Natural killer cell (primary cell): ENCODE results near the gene LYPLAL1. TPM values are rescaled to one million over a fixed set of nuclear protein-coding genes. Genes with fewer than 3 reads are reported as not detected.
A peak's percentile ranks its signal among the peaks of the same experiment; 100 is the strongest.

Experiments used
- ATAC-seq, 3 donors: fragments of 150-1000 bp in 2 of 3; fragments of 200-7000 bp in 1 of 3; cut with Tn5 transposase; 1 replicate in 1 of 3; 2 replicates in 2 of 3; pipeline ENCODE4 v1.10.0; 2021; ENCODE audit warnings: mild to moderate bottlenecking in 2 of 3, moderate library complexity in 2 of 3
- DNase-seq, 2 donors: peaks; one replicate each; pipeline versions ENCODE4 v3.0.0 to v3.0.0-alpha.2; 2013 to 2021; ENCODE audit warnings: mixed read lengths in 1 of 2
- H3K27ac ChIP-seq: one replicate; pipeline ENCODE4 v1.5.1; 2013; ENCODE audit warnings: mild to moderate bottlenecking, low read length
- H3K27me3 ChIP-seq: one replicate; pipeline ENCODE4 v1.6.1; 2013; ENCODE audit warnings: low read length; ENCODE audit not compliant: control insufficient read depth, insufficient read depth
- H3K36me3 ChIP-seq: one replicate; pipeline ENCODE4 v1.6.1; 2013; ENCODE audit warnings: low read length; ENCODE audit not compliant: control insufficient read depth, insufficient read depth
- H3K4me1 ChIP-seq: one replicate; pipeline ENCODE4 v1.6.1; 2013; ENCODE audit warnings: low read length; ENCODE audit not compliant: control insufficient read depth, insufficient read depth
- H3K4me3 ChIP-seq: one replicate; pipeline ENCODE4 v1.5.1; 2013; ENCODE audit warnings: low read length
- H3K9me3 ChIP-seq: one replicate; pipeline ENCODE4 v1.6.1; 2013; ENCODE audit warnings: low read length; ENCODE audit not compliant: control insufficient read depth, insufficient read depth
- H3K27ac Mint-ChIP-seq, 2 donors: one replicate each; pipeline ENCODE4 v1.8.0; 2022; ENCODE audit warnings: mild to moderate bottlenecking in 2 of 2, mixed read lengths in 2 of 2, moderate library complexity in 1 of 2
- H3K27me3 Mint-ChIP-seq, 2 donors: one replicate each; pipeline ENCODE4 v1.8.0; 2022; ENCODE audit warnings: low read depth in 2 of 2, mixed read lengths in 2 of 2
- H3K36me3 Mint-ChIP-seq: one replicate; pipeline ENCODE4 v1.8.0; 2022; ENCODE audit warnings: mixed read lengths
- H3K4me1 Mint-ChIP-seq, 2 donors: one replicate each; pipeline ENCODE4 v1.8.0; 2022; ENCODE audit warnings: mixed read lengths in 2 of 2
- H3K4me3 Mint-ChIP-seq: one replicate; pipeline ENCODE4 v1.8.0; 2022; ENCODE audit warnings: mild to moderate bottlenecking, moderate library complexity, mixed read lengths
- H3K9me3 Mint-ChIP-seq, 2 donors: one replicate each; pipeline ENCODE4 v1.8.0; 2022; ENCODE audit warnings: mixed read lengths in 2 of 2
- WGBS: methylation state at CpG from one replicate; pipeline ENCODE4 v1.1.7; 2013; ENCODE audit warnings: missing lambda C conversion rate; ENCODE audit not compliant: insufficient coverage; 5-methylcytosine and 5-hydroxymethylcytosine counted together
- intact Hi-C: fragments of 100-400 bp; cut with micrococcal nuclease; formaldehyde crosslinking; loops from one replicate; pipeline ENCODE4 v1.14.2; 2022
- total RNA-seq, 4 donors: library from RNA; stranded (reverse); fragments of 120-200 nt in 1 of 4; gene quantifications; one replicate each; pipeline versions ENCODE4 v1.2.3 to v1.2.4, GENCODE V29; 2013 to 2022
- TF ChIP-seq, protein P1 (sequence below): fragments of 200-600 bp; IDR thresholded peaks from one replicate; pipeline ENCODE4 v1.8.0; 2022; ENCODE audit warnings: antibody characterized with exemption

The LYPLAL1 gene
- total RNA-seq, 3 donors from 2014 or later (not counting 1 experiment from before 2014, with no cell fraction given): 13.1 to 18.3 (median 15.9) TPM

DNA sequence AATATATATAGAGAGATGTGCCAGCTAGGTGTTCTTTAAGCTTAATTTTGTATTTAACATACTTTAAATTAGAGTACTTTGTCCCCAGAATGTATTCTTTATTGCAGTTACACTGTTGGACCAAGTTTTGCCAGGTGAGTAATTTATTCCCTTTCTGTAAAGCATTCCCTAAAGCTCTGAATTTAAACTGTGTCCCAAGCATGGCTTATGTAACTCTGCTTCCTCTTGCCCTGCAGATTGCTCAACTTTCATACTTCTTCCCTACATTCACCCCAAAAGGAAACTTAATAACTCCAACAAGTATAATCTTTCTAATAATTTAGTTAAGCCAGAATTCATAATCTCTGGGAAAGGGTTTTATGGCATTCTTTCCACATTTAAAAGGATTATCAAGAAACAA is 5.6 kb downstream of the LYPLAL1 start:
- H3K36me3 Mint-ChIP-seq: no peaks in the 10 kb centered on the region
- ATAC-seq (no peak), DNase-seq (no peak)
- H3K9me3 Mint-ChIP-seq: no peaks in the 10 kb centered on the region
- intact Hi-C loops: no loop called here
- TF ChIP-seq, protein P1, sequence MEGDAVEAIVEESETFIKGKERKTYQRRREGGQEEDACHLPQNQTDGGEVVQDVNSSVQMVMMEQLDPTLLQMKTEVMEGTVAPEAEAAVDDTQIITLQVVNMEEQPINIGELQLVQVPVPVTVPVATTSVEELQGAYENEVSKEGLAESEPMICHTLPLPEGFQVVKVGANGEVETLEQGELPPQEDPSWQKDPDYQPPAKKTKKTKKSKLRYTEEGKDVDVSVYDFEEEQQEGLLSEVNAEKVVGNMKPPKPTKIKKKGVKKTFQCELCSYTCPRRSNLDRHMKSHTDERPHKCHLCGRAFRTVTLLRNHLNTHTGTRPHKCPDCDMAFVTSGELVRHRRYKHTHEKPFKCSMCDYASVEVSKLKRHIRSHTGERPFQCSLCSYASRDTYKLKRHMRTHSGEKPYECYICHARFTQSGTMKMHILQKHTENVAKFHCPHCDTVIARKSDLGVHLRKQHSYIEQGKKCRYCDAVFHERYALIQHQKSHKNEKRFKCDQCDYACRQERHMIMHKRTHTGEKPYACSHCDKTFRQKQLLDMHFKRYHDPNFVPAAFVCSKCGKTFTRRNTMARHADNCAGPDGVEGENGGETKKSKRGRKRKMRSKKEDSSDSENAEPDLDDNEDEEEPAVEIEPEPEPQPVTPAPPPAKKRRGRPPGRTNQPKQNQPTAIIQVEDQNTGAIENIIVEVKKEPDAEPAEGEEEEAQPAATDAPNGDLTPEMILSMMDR: no peak
- H3K27ac Mint-ChIP-seq: no peak overlapping the region
- Histone ChIP-seq H3K4me3 (no peak overlapping the region), H3K9me3 (no peaks in the 10 kb centered on the region), H3K27ac (no peak overlapping the region), H3K27me3 (no peaks in the 10 kb centered on the region), H3K36me3 (peaks cover 5% of the 10 kb centered on the region), H3K4me1 (peaks cover 8% of the 10 kb centered on the region)
- H3K4me1 Mint-ChIP-seq: peaks cover 32 to 46% of the 10 kb centered on the region in 2 donors
- no peaks in the 10 kb centered on the region for H3K27me3 Mint-ChIP-seq
- no peak overlapping the region for H3K4me3 Mint-ChIP-seq

DNA sequence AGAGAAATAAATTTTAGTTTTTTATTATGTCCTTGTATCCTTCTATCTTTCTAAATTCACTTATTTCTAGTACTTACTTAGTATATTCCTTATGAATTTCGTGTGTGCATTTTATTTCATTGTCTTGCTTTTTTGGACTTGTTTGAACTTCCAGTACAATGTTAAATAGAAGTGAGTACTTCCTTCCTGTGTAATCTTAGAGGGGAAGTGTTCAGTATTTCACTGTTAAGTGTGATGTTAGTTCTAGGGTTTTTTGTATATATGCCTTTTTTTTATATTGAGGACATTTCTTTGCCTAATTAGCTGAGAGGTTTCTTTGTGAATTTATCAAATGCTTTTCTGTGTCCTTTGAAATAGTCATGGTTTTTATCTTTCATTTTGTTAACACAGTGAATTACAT is 10.7 kb downstream of the LYPLAL1 start:
- DNase-seq (no peak), ATAC-seq (peak in 2 of 3 donors; percentile 29 to 69)
- WGBS: no CpG with 5 or more reads among the region's 1 CpG
- Histone ChIP-seq H3K4me1 (no peaks in the 10 kb centered on the region), H3K36me3 (peaks cover 4% of the 10 kb centered on the region), H3K4me3 (no peak overlapping the region), H3K27me3 (no peaks in the 10 kb centered on the region), H3K27ac (no peak overlapping the region), H3K9me3 (no peaks in the 10 kb centered on the region)
- peak overlapping the region in 1 of 2 donors; percentile 72 for H3K27ac Mint-ChIP-seq
- no peaks in the 10 kb centered on the region for H3K9me3 Mint-ChIP-seq
- H3K27me3 Mint-ChIP-seq: no peaks in the 10 kb centered on the region
- TF ChIP-seq, protein P1: no peak
- peaks cover 7% of the 10 kb centered on the region for H3K36me3 Mint-ChIP-seq
- peaks cover 32 to 35% of the 10 kb centered on the region in 2 donors for H3K4me1 Mint-ChIP-seq
- peak overlapping the region; percentile 65 for H3K4me3 Mint-ChIP-seq
- intact Hi-C loops: no loop called here

DNA sequence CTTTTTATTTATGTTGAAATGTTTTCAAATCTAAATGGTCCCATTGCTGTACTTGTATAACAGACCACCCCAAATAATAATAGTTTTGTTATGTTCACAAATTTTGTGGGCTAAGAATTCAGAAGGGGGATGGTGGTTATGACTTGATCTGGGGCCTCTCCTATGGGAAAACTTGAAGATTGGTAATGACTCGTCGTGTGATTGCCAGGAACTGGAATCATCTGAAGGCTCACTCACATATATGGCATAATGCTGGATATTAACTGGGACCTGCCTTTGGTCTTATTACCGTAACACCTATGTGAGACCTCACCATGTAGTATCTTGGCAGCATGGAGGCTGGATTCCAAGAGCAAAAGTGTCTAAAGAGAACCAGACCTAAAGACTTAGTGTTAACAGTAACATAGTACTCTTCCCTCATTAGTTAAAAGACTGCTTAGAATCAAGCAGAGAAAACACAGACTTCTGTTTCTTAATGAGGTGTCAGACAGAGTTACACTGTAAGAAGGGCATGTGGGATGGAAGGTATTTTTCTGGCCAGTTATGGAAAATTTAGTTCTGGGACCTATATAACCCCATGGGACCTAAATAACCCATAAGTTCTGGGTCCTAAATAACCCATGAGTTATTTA is 11.9 kb downstream of the LYPLAL1 start:
- intact Hi-C loops: no loop called here
- Mint-ChIP-seq H3K27me3 (no peaks in the 10 kb centered on the region), H3K4me1 (peaks cover 34 to 35% of the 10 kb centered on the region in 2 donors), H3K36me3 (peaks cover 7% of the 10 kb centered on the region), H3K4me3 (peak overlapping the region; percentile 45), H3K27ac (peak overlapping the region in 1 of 2 donors; percentile 47), H3K9me3 (no peaks in the 10 kb centered on the region)
- H3K36me3 ChIP-seq: no peaks in the 10 kb centered on the region
- 100% methylated on average over 3 of the region's 3 CpGs for WGBS
- TF ChIP-seq, protein P1: no peak
- H3K27ac ChIP-seq: no peak overlapping the region
- no peak overlapping the region for H3K4me3 ChIP-seq
- H3K27me3 ChIP-seq: no peaks in the 10 kb centered on the region
- H3K4me1 ChIP-seq: no peaks in the 10 kb centered on the region
- H3K9me3 ChIP-seq: no peaks in the 10 kb centered on the region
- ATAC-seq: no peak
- no peak for DNase-seq

DNA sequence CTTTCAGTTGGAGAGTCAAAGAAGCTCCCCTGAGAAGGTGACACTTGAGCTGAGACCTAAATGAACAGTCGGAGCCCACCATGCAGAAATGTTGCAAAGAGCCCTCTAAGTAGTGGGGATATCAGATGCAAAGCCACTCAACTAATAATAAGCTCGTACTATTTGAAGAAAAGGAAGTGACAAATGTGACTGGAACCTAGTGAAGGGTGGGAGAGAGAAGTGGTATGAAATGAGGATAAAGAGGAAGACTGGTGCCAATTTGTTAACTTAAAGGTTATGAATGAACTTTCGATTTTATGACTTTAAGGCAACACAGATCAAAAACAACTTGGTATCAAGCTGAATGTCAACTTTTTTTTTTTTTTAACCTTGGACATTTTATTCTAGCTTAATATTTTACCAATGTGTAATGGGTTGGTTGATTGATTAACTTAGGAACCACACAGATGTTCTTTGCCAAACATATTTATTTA is 14.7 kb downstream of the LYPLAL1 start:
- H3K9me3 ChIP-seq: no peaks in the 10 kb centered on the region
- H3K27ac ChIP-seq: no peak overlapping the region
- DNase-seq (no peak), ATAC-seq (no peak)
- Mint-ChIP-seq H3K27ac (peak overlapping the region in 1 of 2 donors; percentile 7), H3K4me3 (no peak overlapping the region), H3K9me3 (no peaks in the 10 kb centered on the region), H3K36me3 (peaks cover 7% of the 10 kb centered on the region), H3K4me1 (peaks cover 31 to 36% of the 10 kb centered on the region in 2 donors), H3K27me3 (no peaks in the 10 kb centered on the region)
- H3K36me3 ChIP-seq: no peaks in the 10 kb centered on the region
- H3K4me3 ChIP-seq: no peak overlapping the region
- intact Hi-C loops: no loop called here
- H3K4me1 ChIP-seq: no peaks in the 10 kb centered on the region
- H3K27me3 ChIP-seq: no peaks in the 10 kb centered on the region
- TF ChIP-seq, protein P1: no peak
- WGBS: 85% methylated on average over 3 of the region's 3 CpGs
